K562 (cell line): ENCODE results near the gene RUVBL1. TPM values are rescaled to one million over a fixed set of nuclear protein-coding genes. Genes with fewer than 3 reads are reported as not detected.

Source experiments
- CEBPG ChIP-seq, 3 experiments: fragments of 200-800 bp in 1 of 3; sonication (Bioruptor generic) in 1 of 3; sonication (generic) in 1 of 3; formaldehyde crosslinking in 1 of 3; IDR thresholded peaks in 2 of 3; conservative IDR thresholded peaks in 1 of 3; 2 replicates each; pipeline versions ENCODE4 v1.6.1 to v1.8.0; 2016 to 2022; ENCODE audit warnings: missing compliant biosample characterization in 2 of 3, missing genetic modification characterization in 2 of 3, mild to moderate bottlenecking in 1 of 3, missing genetic modification reagents in 1 of 3
- CHD7 ChIP-seq: fragments of 200-600 bp; sonication (generic); IDR thresholded peaks from one replicate; pipeline ENCODE4 v1.6.1; 2012; ENCODE audit warnings: mild to moderate bottlenecking, low read depth, low read length, inconsistent platforms
- CREB1 ChIP-seq, 2 experiments: sonication (generic) in 1 of 2; formaldehyde crosslinking in 1 of 2; IDR thresholded peaks; 2 replicates each; pipeline versions ENCODE4 v1.6.1 to v1.8.0; 2012 to 2022; ENCODE audit warnings: inconsistent platforms in 1 of 2, mild to moderate bottlenecking in 1 of 2, missing genetic modification reagents in 1 of 2, moderate library complexity in 1 of 2
- CTBP1 ChIP-seq: fragments of 450-650 bp; IDR thresholded peaks from 2 replicates; pipeline ENCODE4 v1.6.1; 2016; ENCODE audit warnings: borderline replicate concordance
- JUND ChIP-seq, 2 experiments: IDR thresholded peaks; 2 replicates in 1 of 2; 3 replicates in 1 of 2; pipeline ENCODE4 v1.6.1; 2011; ENCODE audit warnings: borderline replicate concordance in 2 of 2, low read depth in 2 of 2, low read length in 2 of 2, improper control_type of control experiment in 1 of 2, missing biosample characterization in 1 of 2, missing genetic modification characterization in 1 of 2, missing genetic modification reagents in 1 of 2
- MLLT1 ChIP-seq, 2 experiments: fragments of 450-650 bp; IDR thresholded peaks; 2 replicates each; pipeline ENCODE4 v1.6.1; 2016
- NKRF ChIP-seq: fragments of 450-650 bp; IDR thresholded peaks from 2 replicates; pipeline ENCODE4 v1.6.1; 2016; ENCODE audit warnings: borderline replicate concordance
- PCBP1 ChIP-seq: fragments of 200-400 bp; formaldehyde crosslinking; IDR thresholded peaks from 2 replicates; pipeline ENCODE4 v1.6.1; 2018; ENCODE audit warnings: mild to moderate bottlenecking, low read depth, low read length; ENCODE audit not compliant: poor library complexity, severe bottlenecking
- polyA plus RNA-seq, 8 experiments: library from polyadenylated mRNA; depleted of rRNA in 4 of 8; stranded (reverse) in 5 of 8; unstranded in 3 of 8; fragments of >200 nt; fragmentation: Nextera tagmentation in 2 of 8; fragmentation: Illumina TruSeq in 1 of 8; extraction: Ambion mirVana in 2 of 8; extraction: Trizol in 1 of 8; gene quantifications; 2 replicates each; pipeline versions ENCODE4 v1.2.1 to v1.2.3, GENCODE V29; 2011 to 2014; ENCODE audit warnings: inconsistent platforms in 1 of 8, missing spikeins in 1 of 8
- total RNA-seq, 7 experiments: library from RNA; depleted of rRNA in 6 of 7; stranded (reverse); fragments of >200 nt in 6 of 7; fragmentation: Illumina TruSeq in 2 of 7; extraction: Trizol in 2 of 7; gene quantifications; 2 replicates each; pipeline versions ENCODE4 v1.2.1 to v1.2.3, GENCODE V29; 2011 to 2021; ENCODE audit warnings: low replicate concordance in 1 of 7

RUVBL1 gene
- total and polyA plus RNA-seq, 9 of the 15 experiments (the other 6 are each of a cell fraction or from before 2014, with no cell fraction given): 20.7 to 147 (median 113) TPM

- TF ChIP-seq NKRF (peak; percentile 50; the same call in 1 of the 2 replicates), PCBP1 (no peak), CREB1 (IDR thresholded peaks at IDR 0.05) (no peak), CREB1 (CRISPR knock-in tag; IDR thresholded peaks at IDR 0.05) (no peak), CHD7 (no peak), CEBPG (CRISPR knock-in tag; IDR thresholded peaks at IDR 0.05) (peak; percentile 48; the same call in 1 of the 2 replicates), CEBPG (tag; conservative IDR thresholded peaks at IDR 0.05 in 1 of 2, IDR thresholded peaks at IDR 0.05 in 1 of 2) (peak; percentile 9 to 39; a peak in 1 of 4 replicates), CTBP1 (0 out of 2 replicates have a peak, but pooled peaks have one; percentile 37), JUND (IDR thresholded peaks at IDR 0.05; ENCODE audit: borderline replicate concordance, low read depth, low read length) (no peak), JUND (tag; IDR thresholded peaks at IDR 0.05; ENCODE audit: borderline replicate concordance, low read depth, low read length) (0 out of 3 replicates have a peak, but pooled peaks have one; percentile 2), MLLT1 (IDR thresholded peaks at IDR 0.05) (0 out of 4 replicates have a peak, but pooled peaks of 1 of the 2 experiments have one; percentile 22)
Observed at GRCh38 chr3:128051459-128051836, 72.2 kb downstream of the RUVBL1 start (continued).
